Liver (tissue), 9 donors: Measurements from ENCODE around the gene PTK6. TPM values are rescaled to one million over a fixed set of nuclear protein-coding genes. Genes with fewer than 3 reads are reported as not detected.
"Not testable (repeated sequence)": the region's sequence is repeated elsewhere in the genome, so short reads cannot be mapped to it uniquely, and the experiment has no call there.

Experiments
- DNase-seq: peaks from one replicate; pipeline ENCODE4 v3.0.0-alpha.2; 2017; ENCODE audit warnings: low spot score
- H3K27ac ChIP-seq, 2 donors: one replicate each; pipeline ENCODE4 v1.7.0; 2013; ENCODE audit warnings: inconsistent platforms in 2 of 2, low read length in 2 of 2, control low read depth in 1 of 2, low read depth in 1 of 2, mild to moderate bottlenecking in 1 of 2
- H3K27me3 ChIP-seq, 4 donors: one replicate each; pipeline versions ENCODE4 v1.6.1 to v1.7.0; 2013; ENCODE audit warnings: low read length in 3 of 4, inconsistent platforms in 1 of 4, mild to moderate bottlenecking in 1 of 4, moderate library complexity in 1 of 4; ENCODE audit not compliant: control insufficient read depth in 4 of 4, insufficient read depth in 4 of 4
- H3K36me3 ChIP-seq, 4 donors: one replicate each; pipeline versions ENCODE4 v1.6.1 to v1.7.0; 2013; ENCODE audit warnings: low read length in 3 of 4, mild to moderate bottlenecking in 3 of 4, low read depth in 1 of 4, moderate library complexity in 1 of 4; ENCODE audit not compliant: control insufficient read depth in 4 of 4, insufficient read depth in 3 of 4
- H3K4me1 ChIP-seq, 4 donors: one replicate each; pipeline versions ENCODE4 v1.6.1 to v1.7.0; 2013; ENCODE audit warnings: low read length in 3 of 4, mild to moderate bottlenecking in 3 of 4, moderate library complexity in 1 of 4; ENCODE audit not compliant: control insufficient read depth in 4 of 4, insufficient read depth in 4 of 4
- H3K4me3 ChIP-seq, 3 donors: one replicate each; pipeline versions ENCODE4 v1.6.1 to v1.7.0; 2013; ENCODE audit warnings: low read length in 3 of 3, control low read depth in 1 of 3, low read depth in 1 of 3, mild to moderate bottlenecking in 1 of 3
- H3K9ac ChIP-seq, 2 donors: one replicate each; pipeline ENCODE4 v1.7.0; 2013; ENCODE audit warnings: low read length in 2 of 2, mild to moderate bottlenecking in 2 of 2, moderate library complexity in 2 of 2, control low read depth in 1 of 2, low read depth in 1 of 2
- H3K9me3 ChIP-seq, 4 donors: one replicate each; pipeline versions ENCODE4 v1.6.1 to v1.7.0; 2013; ENCODE audit warnings: low read length in 3 of 4; ENCODE audit not compliant: control insufficient read depth in 4 of 4
- EGR1 ChIP-seq, 2 donors: IDR thresholded peaks; 2 replicates each; pipeline ENCODE4 v1.6.1; 2016 to 2018; ENCODE audit warnings: antibody characterized with exemption in 2 of 2, low read depth in 2 of 2
- FOXA1 ChIP-seq: IDR thresholded peaks from 2 replicates; pipeline ENCODE4 v1.6.1; 2016; ENCODE audit warnings: antibody characterized with exemption
- FOXA2 ChIP-seq: IDR thresholded peaks from 2 replicates; pipeline ENCODE4 v1.6.1; 2016; ENCODE audit warnings: antibody characterized with exemption
- HNF4A ChIP-seq, 2 donors: conservative IDR thresholded peaks; 2 replicates each; pipeline ENCODE4 v1.6.1; 2016; ENCODE audit warnings: antibody characterized with exemption in 2 of 2, mild to moderate bottlenecking in 2 of 2
- JUND ChIP-seq, 2 donors: IDR thresholded peaks; 2 replicates each; pipeline ENCODE4 v1.6.1; 2016; ENCODE audit warnings: antibody characterized with exemption in 2 of 2
- NR2F2 ChIP-seq: IDR thresholded peaks from 2 replicates; pipeline ENCODE4 v1.6.1; 2016; ENCODE audit warnings: antibody characterized with exemption
- RAD21 ChIP-seq, 2 donors: IDR thresholded peaks; 2 replicates each; pipeline ENCODE4 v1.6.1; 2016; ENCODE audit warnings: antibody characterized with exemption in 2 of 2, mild to moderate bottlenecking in 2 of 2
- RXRA ChIP-seq, 2 donors: IDR thresholded peaks; 2 replicates each; pipeline ENCODE4 v1.6.1; 2017 to 2018; ENCODE audit warnings: antibody characterized with exemption in 2 of 2, mild to moderate bottlenecking in 1 of 2
- SP1 ChIP-seq: IDR thresholded peaks from 2 replicates; pipeline ENCODE4 v1.6.1; 2018; ENCODE audit warnings: antibody characterized with exemption, mild to moderate bottlenecking
- TAF1 ChIP-seq: conservative IDR thresholded peaks from 2 replicates; pipeline ENCODE4 v1.6.1; 2016; ENCODE audit warnings: antibody characterized with exemption, mild to moderate bottlenecking
- YY1 ChIP-seq: IDR thresholded peaks from 2 replicates; pipeline ENCODE4 v1.6.1; 2016; ENCODE audit warnings: antibody characterized with exemption, mild to moderate bottlenecking
- WGBS: extraction: QIAGEN DNeasy Blood & Tissue Kit; methylation state at CpG from one replicate; pipeline ENCODE4 v1.1.7; 2013; 5-methylcytosine and 5-hydroxymethylcytosine counted together
- polyA plus RNA-seq, 2 donors: library from polyadenylated mRNA; stranded (reverse) in 1 of 2; unstranded in 1 of 2; fragments of 200-250 nt in 1 of 2; fragments of >200 nt in 1 of 2; fragmentation: Nextera tagmentation in 1 of 2; extraction: Ambion mirVana in 1 of 2; gene quantifications; one replicate each; pipeline versions ENCODE4 v1.2.1 to v1.2.3, GENCODE V29; 2013 to 2015
- total RNA-seq, 2 donors: library from RNA; depleted of rRNA; stranded (reverse); fragments of >200 nt; gene quantifications; one replicate each; pipeline ENCODE4 v1.2.3, GENCODE V29; 2014
- TF ChIP-seq, protein P1 (sequence below): IDR thresholded peaks from 2 replicates; pipeline ENCODE4 v1.6.1; 2016; ENCODE audit warnings: antibody characterized with exemption
- TF ChIP-seq, protein P2 (sequence below): IDR thresholded peaks from 2 replicates; pipeline ENCODE4 v1.6.1; 2016; ENCODE audit warnings: antibody characterized with exemption
- TF ChIP-seq, protein P3 (sequence below): IDR thresholded peaks from 2 replicates; pipeline ENCODE4 v1.6.1; 2016; ENCODE audit warnings: antibody characterized with exemption, mild to moderate bottlenecking
- TF ChIP-seq, protein P4 (sequence below): IDR thresholded peaks from 2 replicates; pipeline ENCODE4 v1.6.1; 2016; ENCODE audit warnings: antibody characterized with exemption
- TF ChIP-seq, protein P5 (sequence below): fragments of 150-350 bp; IDR thresholded peaks from 2 replicates; pipeline ENCODE4 v1.5.1; 2017; ENCODE audit warnings: improper control_type of control experiment, low read depth, low read length; ENCODE audit not compliant: missing input control
- donor health status: healthy.
- donor health status: healthy.
- donor health status: healthy.
- donor health status: healthy.
- donor health status: healthy.

The PTK6 gene
- total and polyA plus RNA-seq, 4 donors = 0.05 to 1.2 (median 0.23) TPM

DNA sequence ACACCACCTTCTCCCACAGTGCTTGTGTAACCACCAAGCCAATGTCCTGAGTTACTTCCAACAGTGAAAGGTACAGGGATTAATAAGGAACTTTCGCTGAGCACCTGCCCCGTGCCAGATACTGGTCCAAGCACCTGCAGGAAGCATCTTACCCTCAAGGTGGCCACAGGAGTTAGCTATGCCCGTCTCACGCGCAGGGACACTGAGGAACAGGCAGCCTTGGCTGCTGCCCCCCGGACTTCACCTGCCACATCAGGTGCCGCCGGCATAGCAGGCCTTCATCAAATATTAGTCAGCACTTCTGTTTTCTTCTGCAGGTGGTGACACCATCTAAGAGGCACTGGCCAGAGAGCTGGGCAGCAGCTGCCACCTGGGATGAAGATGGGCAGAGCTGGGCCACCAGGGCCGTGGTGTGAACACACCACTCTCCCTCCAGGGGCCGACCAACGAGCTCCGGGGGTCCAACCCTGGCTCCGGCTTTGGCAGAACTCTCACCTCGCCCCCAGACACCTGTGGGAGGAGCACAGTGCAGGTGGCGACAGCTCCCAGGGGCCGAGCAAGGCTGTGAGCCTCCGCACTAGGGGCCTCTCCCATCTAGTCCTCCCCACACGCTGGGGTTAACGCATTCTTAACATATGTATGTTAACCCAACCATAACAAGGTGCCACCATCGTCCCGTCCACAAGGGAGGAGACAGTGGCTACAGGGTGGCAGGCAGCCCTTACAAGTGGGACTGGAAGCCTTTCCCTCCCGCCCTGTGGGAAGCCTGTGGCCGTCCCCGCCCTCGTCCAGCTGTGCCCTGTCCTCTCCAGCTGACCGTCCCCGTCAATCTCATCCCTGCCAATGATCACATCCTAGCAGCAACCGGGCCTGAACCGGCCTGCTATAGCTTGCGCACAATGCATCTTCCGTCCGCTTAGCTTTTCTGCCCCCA, 19.5 kb downstream of the PTK6 start:
- H3K27ac ChIP-seq = no peak overlapping the region
- no peaks in the 10 kb centered on the region for H3K27me3 ChIP-seq
- no peak overlapping the region for H3K4me3 ChIP-seq
- no peaks in the 10 kb centered on the region for H3K9me3 ChIP-seq
- TF ChIP-seq EGR1 (IDR thresholded peaks at IDR 0.05; ENCODE audit: low read depth in 2 of 2) (no peak), TAF1 (no peak), YY1 (no peak), JUND (IDR thresholded peaks at IDR 0.05) (no peak), HNF4A (conservative IDR thresholded peaks at IDR 0.05) (no peak), RAD21 (IDR thresholded peaks at IDR 0.05) (no peak), FOXA2 (no peak), NR2F2 (no peak), FOXA1 (no peak), RXRA (IDR thresholded peaks at IDR 0.05) (no peak), SP1 (no peak)
- TF ChIP-seq, protein P1, sequence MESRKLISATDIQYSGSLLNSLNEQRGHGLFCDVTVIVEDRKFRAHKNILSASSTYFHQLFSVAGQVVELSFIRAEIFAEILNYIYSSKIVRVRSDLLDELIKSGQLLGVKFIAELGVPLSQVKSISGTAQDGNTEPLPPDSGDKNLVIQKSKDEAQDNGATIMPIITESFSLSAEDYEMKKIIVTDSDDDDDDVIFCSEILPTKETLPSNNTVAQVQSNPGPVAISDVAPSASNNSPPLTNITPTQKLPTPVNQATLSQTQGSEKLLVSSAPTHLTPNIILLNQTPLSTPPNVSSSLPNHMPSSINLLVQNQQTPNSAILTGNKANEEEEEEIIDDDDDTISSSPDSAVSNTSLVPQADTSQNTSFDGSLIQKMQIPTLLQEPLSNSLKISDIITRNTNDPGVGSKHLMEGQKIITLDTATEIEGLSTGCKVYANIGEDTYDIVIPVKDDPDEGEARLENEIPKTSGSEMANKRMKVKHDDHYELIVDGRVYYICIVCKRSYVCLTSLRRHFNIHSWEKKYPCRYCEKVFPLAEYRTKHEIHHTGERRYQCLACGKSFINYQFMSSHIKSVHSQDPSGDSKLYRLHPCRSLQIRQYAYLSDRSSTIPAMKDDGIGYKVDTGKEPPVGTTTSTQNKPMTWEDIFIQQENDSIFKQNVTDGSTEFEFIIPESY = no peak
- TF ChIP-seq, protein P2, sequence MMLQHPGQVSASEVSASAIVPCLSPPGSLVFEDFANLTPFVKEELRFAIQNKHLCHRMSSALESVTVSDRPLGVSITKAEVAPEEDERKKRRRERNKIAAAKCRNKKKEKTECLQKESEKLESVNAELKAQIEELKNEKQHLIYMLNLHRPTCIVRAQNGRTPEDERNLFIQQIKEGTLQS = no peak
- TF ChIP-seq, protein P3, sequence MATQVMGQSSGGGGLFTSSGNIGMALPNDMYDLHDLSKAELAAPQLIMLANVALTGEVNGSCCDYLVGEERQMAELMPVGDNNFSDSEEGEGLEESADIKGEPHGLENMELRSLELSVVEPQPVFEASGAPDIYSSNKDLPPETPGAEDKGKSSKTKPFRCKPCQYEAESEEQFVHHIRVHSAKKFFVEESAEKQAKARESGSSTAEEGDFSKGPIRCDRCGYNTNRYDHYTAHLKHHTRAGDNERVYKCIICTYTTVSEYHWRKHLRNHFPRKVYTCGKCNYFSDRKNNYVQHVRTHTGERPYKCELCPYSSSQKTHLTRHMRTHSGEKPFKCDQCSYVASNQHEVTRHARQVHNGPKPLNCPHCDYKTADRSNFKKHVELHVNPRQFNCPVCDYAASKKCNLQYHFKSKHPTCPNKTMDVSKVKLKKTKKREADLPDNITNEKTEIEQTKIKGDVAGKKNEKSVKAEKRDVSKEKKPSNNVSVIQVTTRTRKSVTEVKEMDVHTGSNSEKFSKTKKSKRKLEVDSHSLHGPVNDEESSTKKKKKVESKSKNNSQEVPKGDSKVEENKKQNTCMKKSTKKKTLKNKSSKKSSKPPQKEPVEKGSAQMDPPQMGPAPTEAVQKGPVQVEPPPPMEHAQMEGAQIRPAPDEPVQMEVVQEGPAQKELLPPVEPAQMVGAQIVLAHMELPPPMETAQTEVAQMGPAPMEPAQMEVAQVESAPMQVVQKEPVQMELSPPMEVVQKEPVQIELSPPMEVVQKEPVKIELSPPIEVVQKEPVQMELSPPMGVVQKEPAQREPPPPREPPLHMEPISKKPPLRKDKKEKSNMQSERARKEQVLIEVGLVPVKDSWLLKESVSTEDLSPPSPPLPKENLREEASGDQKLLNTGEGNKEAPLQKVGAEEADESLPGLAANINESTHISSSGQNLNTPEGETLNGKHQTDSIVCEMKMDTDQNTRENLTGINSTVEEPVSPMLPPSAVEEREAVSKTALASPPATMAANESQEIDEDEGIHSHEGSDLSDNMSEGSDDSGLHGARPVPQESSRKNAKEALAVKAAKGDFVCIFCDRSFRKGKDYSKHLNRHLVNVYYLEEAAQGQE = no peak
- TF ChIP-seq, protein P4, sequence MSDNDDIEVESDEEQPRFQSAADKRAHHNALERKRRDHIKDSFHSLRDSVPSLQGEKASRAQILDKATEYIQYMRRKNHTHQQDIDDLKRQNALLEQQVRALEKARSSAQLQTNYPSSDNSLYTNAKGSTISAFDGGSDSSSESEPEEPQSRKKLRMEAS = no peak
- TF ChIP-seq, protein P5, sequence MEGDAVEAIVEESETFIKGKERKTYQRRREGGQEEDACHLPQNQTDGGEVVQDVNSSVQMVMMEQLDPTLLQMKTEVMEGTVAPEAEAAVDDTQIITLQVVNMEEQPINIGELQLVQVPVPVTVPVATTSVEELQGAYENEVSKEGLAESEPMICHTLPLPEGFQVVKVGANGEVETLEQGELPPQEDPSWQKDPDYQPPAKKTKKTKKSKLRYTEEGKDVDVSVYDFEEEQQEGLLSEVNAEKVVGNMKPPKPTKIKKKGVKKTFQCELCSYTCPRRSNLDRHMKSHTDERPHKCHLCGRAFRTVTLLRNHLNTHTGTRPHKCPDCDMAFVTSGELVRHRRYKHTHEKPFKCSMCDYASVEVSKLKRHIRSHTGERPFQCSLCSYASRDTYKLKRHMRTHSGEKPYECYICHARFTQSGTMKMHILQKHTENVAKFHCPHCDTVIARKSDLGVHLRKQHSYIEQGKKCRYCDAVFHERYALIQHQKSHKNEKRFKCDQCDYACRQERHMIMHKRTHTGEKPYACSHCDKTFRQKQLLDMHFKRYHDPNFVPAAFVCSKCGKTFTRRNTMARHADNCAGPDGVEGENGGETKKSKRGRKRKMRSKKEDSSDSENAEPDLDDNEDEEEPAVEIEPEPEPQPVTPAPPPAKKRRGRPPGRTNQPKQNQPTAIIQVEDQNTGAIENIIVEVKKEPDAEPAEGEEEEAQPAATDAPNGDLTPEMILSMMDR = no peak
- H3K4me1 ChIP-seq = peaks cover 2 to 19% (median 6%) of the 10 kb centered on the region in 4 donors
- no peak overlapping the region for H3K9ac ChIP-seq
- no peaks in the 10 kb centered on the region for H3K36me3 ChIP-seq
- DNase-seq = no peak
- WGBS = 90% methylated on average over 32 of the region's 32 CpGs

DNA sequence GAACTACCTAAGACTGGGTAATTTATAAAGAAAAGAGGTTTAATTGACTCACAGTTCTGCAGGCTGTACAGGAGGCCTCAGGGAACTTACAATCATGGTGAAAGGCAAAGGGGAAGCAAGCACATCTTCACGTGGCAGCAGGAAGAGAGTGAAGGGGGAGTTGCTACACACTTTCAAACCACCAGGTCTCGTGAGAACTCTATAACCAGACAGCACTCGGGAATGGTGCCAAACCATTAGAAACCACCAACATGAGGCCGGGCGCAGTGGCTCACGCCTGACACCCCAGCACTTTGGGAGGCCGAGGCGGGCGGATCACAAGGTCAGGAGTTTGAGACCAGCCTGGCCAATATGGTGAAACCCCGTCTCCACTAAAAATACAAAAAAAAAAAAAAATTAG, 22.7 kb downstream of the PTK6 start:
- not testable (repeated sequence) for DNase-seq
- 76% methylated on average over 10 of the region's 10 CpGs for WGBS

More for the DNA sequence above, 22.7 kb downstream of the PTK6 start:
- H3K36me3 ChIP-seq, H3K27ac ChIP-seq, H3K27me3 ChIP-seq, H3K4me1 ChIP-seq, H3K4me3 ChIP-seq, H3K9me3 ChIP-seq, H3K9ac ChIP-seq: not testable (repeated sequence)
